ENCODE data around the gene WWOX. TPM values are rescaled to one million over a fixed set of nuclear protein-coding genes. Genes with fewer than 3 reads are reported as not detected.

The WWOX gene
- total RNA-seq, 1 donor from 2014 or later = 34.9 TPM

GRCh38 chr16:78227855-78228254 is 128.4 kb downstream of the WWOX start:
- Histone ChIP-seq H3K36me3 (ENCODE audit: control insufficient read depth, insufficient read depth, low read length) (no peaks in the 10 kb centered on the region), H3K27me3 (ENCODE audit: control insufficient read depth, insufficient read depth, low read length) (no peaks in the 10 kb centered on the region), H3K4me3 (ENCODE audit: low read depth, low read length) (no peak overlapping the region)
- no peak for TF ChIP-seq CTCF (IDR thresholded peaks at IDR 0.05; ENCODE audit: insufficient read depth, low read length, poor library complexity, severe bottlenecking)
- no peak for DNase-seq (ENCODE audit: low read depth)

GRCh38 chr16:78228704-78229103 is 129.2 kb downstream of the WWOX start:
- no peak overlapping the region for H3K4me3 ChIP-seq (ENCODE audit: low read depth, low read length)
- TF ChIP-seq CTCF (IDR thresholded peaks at IDR 0.05; ENCODE audit: insufficient read depth, low read length, poor library complexity, severe bottlenecking) = no peak

GRCh38 chr16:78230832-78231231 is 131.4 kb downstream of the WWOX start:
- no peak overlapping the region for H3K4me3 ChIP-seq (ENCODE audit: low read depth, low read length)

More at GRCh38 chr16:78228704-78229103, 129.2 kb downstream of the WWOX start:
- DNase-seq (ENCODE audit: low read depth) = no peak
- no peaks in the 10 kb centered on the region for H3K36me3 ChIP-seq (ENCODE audit: control insufficient read depth, insufficient read depth, low read length)
- no peaks in the 10 kb centered on the region for H3K27me3 ChIP-seq (ENCODE audit: control insufficient read depth, insufficient read depth, low read length)

GRCh38 chr16:78235168-78235800 is 135.8 kb downstream of the WWOX start:
- Histone ChIP-seq H3K27me3 (ENCODE audit: control insufficient read depth, insufficient read depth, low read length) (no peaks in the 10 kb centered on the region), H3K36me3 (ENCODE audit: control insufficient read depth, insufficient read depth, low read length) (no peaks in the 10 kb centered on the region), H3K4me3 (ENCODE audit: low read depth, low read length) (no peak overlapping the region)
- peak; percentile 94 for TF ChIP-seq CTCF (IDR thresholded peaks at IDR 0.05; ENCODE audit: insufficient read depth, low read length, poor library complexity, severe bottlenecking)
- DNase-seq (ENCODE audit: low read depth) = no peak

More at GRCh38 chr16:78230832-78231231, 131.4 kb downstream of the WWOX start:
- Histone ChIP-seq H3K27me3 (ENCODE audit: control insufficient read depth, insufficient read depth, low read length) (no peaks in the 10 kb centered on the region), H3K36me3 (ENCODE audit: control insufficient read depth, insufficient read depth, low read length) (no peaks in the 10 kb centered on the region)
- no peak for DNase-seq (ENCODE audit: low read depth)
- TF ChIP-seq CTCF (IDR thresholded peaks at IDR 0.05; ENCODE audit: insufficient read depth, low read length, poor library complexity, severe bottlenecking) = no peak

GRCh38 chr16:78235876-78236275 is 136.4 kb downstream of the WWOX start:
- DNase-seq (ENCODE audit: low read depth) = no peak

More at GRCh38 chr16:78235876-78236275, 136.4 kb downstream of the WWOX start:
- no peak for TF ChIP-seq CTCF (IDR thresholded peaks at IDR 0.05; ENCODE audit: insufficient read depth, low read length, poor library complexity, severe bottlenecking)
- H3K4me3 ChIP-seq (ENCODE audit: low read depth, low read length) = no peak overlapping the region
- H3K36me3 ChIP-seq (ENCODE audit: control insufficient read depth, insufficient read depth, low read length) = no peaks in the 10 kb centered on the region
- no peaks in the 10 kb centered on the region for H3K27me3 ChIP-seq (ENCODE audit: control insufficient read depth, insufficient read depth, low read length)

All from kidney epithelial cell (primary cell).